ENCODE measurements around the gene TAPBP.
A peak's percentile ranks its signal among the peaks of the same experiment; 100 is the strongest.

Gene TAPBP

DNA sequence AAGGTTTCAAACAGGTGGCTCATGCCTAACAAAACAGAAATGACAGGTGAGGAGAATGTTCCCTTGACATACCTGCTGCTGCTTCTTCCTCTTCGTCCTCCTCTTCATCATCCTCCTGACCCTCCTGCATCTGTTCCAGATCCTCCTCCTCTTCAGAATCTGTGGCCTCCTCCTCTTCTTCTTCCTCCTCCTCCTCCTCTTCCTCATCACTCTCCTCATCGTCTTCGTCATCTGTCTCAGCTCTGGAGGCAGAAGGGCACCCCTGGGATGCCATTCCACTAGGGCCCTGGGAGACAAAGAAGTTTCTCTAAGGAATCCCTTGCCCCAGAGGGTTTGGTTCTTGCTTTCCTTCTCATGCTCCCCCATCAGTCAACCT, 6.0 kb upstream of the TAPBP start:
- no peak for DNase-seq (ENCODE audit: low spot score)

- no peak for DNase-seq (ENCODE audit: low spot score)
Observed at GRCh38 chr6:33318426-33319073, 4.7 kb upstream of the TAPBP start.

DNA sequence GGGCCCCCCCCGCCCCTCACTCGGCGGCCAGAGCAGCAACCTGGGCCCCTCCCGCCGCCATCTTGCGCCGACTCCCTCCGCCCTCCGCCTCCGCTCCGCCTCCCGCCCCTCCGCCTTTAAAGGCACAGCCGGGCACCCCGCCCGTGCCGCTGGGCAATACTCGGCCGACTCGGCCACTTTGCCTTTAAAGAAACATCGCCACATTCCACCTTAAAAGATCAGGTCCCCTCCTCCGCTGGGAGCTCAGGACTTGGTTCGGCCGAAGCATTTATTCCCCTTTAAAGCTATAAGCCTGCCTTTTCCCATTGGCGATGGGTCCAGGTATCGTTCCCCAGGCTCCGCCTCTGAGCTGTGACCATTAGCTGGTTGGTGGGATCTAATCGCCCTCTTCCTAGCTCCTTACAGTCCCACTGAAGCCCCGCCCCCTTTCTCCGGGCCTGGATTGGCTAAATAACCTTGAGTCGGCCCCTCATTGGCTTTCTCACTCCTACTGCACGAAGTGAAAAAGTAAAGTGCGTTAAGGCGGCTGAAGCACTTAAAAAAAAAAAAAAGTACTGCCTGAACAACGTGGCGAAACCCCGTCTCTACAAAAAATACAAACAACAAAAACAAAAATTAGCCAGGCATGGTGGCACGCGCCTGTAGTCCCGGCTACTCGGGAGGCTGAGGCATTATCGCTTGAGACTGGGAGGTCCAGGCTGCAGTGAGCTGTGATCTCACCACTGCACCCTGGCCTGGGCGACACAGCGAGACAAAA, 4.0 kb upstream of the TAPBP start, which contains the start of gene ZBTB22:
ZBTB22 (minus strand) TSS at position 76 of the 757 bp plus-strand sequence. CDS start 828 bp downstream, outside the sequence.
- peak; percentile 99 for DNase-seq (ENCODE audit: low spot score)

GRCh38 chr6:33317419-33317668, 3.5 kb upstream of the TAPBP start:
- no peak for DNase-seq (ENCODE audit: low spot score)

DNA sequence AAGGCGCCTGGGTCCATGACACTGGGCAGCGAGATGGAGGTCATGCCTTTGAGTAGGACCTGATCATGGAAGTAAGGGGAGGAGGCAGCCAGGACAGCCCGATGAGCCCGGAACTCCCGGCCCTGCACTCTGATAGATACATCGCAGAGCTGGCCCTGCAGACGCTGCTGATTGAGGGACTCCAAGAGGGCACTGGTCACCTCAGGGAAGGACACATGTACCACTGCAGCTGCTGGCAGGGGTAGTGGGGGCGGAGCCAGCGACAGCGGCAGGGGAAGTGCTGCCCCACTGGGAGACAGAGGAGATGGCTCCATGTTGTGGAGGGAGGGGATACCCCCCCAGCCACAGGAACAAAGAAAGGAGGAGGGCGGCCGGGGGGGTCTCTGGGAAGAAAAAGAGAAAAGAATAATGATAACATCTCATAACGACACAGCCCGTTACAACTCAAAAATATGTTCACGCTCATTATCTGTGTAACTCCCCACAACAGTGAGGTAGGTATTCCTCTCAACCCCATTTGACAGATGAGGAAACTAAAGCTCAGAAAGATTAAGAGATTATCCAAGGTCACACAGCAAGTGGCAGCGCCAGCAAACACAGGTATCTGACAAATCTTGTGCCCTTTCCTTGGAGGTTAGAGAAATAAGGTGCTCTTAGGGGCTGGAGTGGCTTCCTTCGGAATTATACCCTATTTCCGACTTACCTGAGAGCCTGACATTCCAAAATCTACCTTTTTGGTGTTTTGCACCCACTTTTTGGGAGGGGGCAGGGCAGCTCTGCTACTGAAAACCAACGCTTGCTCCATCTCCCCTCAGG, 2.9 kb upstream of the TAPBP start:
- peak; percentile 25 for DNase-seq (ENCODE audit: low spot score)

DNA sequence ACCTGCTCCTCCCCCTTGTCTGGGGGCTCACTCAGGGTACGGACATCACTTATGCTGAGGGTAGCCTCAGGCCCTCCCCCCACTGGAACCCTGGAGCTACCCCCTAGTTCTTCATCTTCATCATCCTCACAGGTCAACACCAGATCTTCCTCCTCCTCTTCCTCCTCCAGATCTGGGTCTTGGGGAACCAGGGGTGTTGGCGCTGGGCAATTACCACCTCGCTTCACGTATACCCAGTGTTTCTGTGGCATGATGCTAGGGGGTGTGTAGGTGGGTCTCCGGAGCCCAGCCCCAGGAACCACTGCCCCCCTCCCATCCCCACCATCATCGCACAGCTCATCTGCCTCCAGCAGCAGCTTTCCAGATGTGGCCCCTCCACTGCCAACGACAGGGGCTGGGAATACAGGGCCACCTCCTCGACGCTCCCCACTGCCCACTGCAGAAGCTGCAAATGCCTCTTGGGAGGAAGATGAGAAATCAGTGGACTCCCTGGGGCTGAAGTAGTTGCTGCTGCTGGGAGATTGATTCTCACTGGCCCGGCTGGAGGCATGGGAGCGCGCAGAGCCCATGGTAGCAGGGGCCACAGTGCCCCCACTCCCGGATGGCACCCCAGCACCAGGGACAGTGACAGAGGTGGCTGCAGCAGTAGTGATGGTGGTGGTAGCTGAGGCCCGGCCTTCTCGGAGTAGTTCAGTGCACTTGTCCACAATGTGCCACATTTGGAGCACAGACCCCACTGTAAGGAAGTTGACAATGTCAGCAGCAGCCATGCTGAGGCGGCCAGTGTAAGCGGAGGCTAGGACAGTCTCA, 2.1 kb upstream of the TAPBP start:
- DNase-seq (ENCODE audit: low spot score): no peak

GRCh38 chr6:33314943-33315792, 1.3 kb upstream of the TAPBP start:
- no peak for DNase-seq (ENCODE audit: low spot score)

DNA sequence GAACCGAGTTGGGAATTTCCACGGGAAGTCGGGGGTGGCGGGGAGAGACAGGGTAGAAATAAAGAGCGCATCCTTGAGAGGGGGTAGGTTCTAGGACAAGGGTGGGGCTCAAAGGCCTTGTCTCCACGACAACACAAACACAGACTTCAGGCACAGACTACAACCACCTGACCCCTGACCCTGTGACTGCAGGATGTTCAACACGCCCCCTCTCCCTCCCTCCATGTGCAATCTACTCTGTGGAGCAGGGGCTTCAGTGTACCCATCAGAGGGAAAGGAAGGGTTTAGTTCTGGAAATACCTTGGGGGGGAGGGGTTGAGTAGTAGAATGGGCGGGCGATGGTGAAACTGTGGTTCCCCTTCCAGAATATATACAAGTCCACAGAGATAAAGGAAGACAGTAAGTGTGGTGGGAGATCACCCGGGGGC, 651 bp upstream of the TAPBP start:
- DNase-seq (ENCODE audit: low spot score): peak; percentile 62

DNA sequence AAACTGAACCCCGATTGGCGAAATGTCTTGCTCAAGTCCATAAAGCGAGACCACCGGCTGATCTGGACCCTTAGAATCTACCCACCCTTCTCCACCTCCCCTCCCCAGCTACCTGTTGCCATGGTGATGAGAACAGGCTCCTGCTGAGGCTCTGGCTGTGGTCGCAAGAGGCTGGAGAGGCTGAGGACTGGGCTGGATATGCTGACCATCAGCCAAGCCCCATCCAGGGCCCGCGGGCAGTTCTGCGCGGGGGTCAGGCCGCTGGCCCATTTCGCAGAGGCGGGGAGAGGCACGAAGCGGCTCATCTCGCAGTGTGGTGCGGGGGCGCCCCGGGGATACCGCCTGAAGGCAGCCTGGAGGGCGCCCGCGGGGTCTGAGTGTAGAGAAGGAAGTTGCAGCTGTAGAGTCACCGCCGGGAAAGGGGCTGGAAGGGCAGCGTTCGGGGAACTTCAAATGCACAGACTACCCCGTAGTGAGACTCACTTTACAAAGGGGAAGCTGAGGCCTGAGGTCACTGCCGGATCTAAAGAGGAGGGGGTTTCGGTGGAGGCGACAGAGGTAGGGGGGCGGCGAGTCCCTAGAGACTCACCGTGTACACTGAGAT, 671 bp downstream of the TAPBP start:
- no peak for DNase-seq (ENCODE audit: low spot score)

DNA sequence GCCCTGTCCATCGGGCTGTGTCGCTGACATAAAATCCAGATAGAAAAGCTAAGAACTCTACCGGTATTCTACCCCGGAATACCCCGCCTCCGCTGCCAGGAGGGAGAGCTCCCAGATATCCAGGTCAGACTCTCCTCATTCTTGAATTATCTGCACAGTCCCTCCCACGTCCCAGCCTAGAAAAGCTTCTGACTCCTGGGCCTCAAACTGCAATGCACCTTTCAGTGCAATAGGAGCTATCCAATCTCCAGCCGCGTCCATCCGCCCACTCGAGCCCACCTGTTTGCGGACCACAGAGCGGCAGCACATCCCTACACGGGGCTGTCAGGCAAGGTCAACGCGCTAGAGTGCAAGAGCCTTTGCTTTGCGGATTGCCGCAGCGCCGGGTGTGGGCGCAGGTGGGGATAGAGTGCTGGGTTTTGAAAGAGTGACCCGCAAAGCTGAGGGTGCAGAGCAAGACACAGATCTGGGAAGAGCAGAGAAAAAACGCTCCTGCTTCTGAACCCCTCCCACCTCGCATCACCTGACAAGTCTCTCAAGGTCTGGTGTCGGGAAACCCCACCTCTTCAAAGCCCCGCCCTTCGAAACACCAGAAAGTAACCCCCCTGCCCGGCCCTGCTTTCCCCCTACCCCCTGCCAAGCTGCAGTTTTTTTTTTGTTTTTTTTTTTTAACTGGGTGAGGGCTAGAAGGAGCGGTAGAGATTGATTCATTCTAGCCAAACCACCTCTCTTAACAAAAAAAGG, 1.3 kb downstream of the TAPBP start:
- peak; percentile 58 for DNase-seq (ENCODE audit: low spot score)

- DNase-seq (ENCODE audit: low spot score): no peak
Observed at GRCh38 chr6:33306356-33306755, 7.5 kb downstream of the TAPBP start.

DNA sequence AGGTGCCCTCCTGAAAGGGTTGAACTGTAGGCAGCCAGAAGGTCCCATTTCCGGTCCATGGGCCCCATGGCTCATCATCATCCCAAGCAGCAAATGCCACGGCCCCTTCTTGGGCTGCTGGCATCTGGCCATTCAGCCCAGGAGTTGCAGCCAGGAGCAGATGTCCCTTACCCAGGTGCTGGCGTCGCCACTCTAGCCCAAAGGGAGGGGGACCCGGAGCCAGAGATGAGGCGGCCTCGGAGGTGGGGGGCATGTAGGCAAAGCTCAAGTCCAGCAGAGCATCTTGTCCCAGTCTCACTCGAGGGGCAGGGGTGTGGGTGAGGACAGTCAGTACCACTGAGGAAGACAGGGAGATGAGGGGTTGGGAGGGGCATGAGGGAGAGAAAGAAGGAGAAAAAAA, 8.8 kb downstream of the TAPBP start:
- no peak for DNase-seq (ENCODE audit: low spot score)

DNA sequence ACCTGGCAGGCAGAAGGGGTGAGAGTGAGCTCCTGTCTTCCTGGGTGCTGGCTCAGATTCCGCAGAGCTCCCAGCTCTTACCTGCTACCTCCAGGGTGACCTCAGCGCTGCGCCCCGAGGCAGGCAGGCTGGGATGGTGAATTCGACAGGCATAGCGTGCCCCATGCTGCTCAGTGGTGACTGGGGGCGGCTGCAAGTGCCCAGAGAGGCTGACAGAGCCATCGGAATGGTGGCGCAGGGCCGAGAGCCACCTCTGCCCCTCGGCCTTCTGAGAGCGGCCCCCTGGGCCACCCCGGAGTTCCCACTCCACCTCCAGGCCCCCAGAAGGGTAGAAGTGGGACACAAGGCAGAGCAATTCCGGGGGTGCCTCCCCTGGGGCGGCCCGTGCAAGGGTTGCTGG, 9.7 kb downstream of the TAPBP start:
- no peak for DNase-seq (ENCODE audit: low spot score)

DNA sequence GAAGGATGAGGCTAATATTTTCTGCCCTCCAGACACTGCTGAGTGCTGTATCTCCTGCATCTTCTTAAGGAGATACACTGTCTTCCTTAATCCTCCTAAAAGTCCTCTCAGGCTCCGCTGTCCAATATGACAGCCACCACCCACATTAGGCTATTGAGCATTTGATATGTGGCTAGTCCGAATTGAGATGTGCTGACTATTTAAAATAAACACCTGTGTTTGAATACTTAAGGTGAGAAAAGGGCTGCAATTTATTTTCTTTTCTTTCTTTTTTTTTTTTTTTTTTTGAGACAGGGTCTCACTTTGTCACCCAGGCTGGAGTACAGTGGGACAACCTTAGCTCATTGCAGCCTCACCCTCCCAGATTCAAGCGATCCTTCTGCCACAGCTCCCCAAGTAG, 12.0 kb downstream of the TAPBP start:
- no peak for DNase-seq (ENCODE audit: low spot score)

DNA sequence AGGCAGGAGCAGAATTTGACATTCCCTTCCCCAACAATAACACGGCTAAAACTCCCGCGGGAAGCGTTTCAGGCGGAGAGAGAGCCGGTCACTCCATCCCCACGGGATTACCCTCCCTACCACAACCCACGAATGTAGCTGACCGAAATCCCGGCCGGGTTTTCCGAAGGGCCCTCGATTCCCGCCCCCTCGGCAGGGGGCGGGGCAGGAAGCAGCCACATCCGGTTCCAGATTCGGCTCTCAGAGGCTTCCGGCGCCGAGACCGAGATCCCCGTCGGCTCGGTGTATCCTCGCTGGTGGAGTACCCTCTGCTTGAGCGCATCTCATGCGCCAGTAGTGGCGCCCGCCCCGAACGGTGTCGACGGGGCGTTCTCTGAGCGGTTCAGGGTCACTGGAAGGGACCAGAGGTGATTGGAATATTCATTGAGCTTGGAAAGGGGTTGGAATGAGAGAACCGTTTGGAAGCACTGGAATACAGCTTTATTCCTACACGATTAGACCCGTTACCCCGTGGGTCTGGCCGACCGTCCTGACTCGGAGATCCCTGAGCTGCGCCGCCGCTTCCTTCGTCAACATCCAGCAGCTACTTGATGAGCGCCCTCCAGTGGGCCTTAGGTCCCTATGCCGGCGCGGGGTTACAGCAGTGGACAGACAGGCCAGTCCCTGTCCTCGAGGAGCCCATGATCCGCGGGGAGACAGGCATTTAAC, 14.5 kb downstream of the TAPBP start:
- DNase-seq (ENCODE audit: low spot score): peak; percentile 89

DNA sequence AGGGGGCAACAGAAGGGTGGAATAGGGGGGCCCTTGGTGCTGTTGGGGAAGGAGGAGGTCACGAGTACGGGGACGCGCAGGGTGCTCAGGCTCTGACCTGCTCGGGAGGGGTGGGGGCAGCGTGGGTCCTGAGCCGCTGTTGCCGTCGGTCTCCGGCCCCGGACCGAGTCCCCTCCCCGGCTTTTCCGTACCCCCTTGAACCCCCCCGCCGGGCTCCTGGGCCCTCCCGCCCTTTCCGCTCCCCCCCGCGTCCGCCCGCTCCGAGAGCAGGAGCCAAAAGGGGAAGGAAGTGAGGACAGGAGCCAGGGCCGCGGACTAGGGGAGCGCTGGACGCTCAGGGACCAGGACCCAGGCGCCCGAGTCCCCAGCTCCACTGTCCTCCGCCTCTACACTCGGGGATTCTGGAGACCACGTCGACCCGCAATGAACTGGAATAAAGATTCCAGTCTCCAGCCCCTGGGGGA, 15.1 kb downstream of the TAPBP start, which contains the start of gene RGL2:
RGL2 (minus strand) TSS at position 170 of the 464 bp plus-strand sequence. CDS start 332 bp downstream, outside the sequence.
- peak; percentile 80 for DNase-seq (ENCODE audit: low spot score)

DNA sequence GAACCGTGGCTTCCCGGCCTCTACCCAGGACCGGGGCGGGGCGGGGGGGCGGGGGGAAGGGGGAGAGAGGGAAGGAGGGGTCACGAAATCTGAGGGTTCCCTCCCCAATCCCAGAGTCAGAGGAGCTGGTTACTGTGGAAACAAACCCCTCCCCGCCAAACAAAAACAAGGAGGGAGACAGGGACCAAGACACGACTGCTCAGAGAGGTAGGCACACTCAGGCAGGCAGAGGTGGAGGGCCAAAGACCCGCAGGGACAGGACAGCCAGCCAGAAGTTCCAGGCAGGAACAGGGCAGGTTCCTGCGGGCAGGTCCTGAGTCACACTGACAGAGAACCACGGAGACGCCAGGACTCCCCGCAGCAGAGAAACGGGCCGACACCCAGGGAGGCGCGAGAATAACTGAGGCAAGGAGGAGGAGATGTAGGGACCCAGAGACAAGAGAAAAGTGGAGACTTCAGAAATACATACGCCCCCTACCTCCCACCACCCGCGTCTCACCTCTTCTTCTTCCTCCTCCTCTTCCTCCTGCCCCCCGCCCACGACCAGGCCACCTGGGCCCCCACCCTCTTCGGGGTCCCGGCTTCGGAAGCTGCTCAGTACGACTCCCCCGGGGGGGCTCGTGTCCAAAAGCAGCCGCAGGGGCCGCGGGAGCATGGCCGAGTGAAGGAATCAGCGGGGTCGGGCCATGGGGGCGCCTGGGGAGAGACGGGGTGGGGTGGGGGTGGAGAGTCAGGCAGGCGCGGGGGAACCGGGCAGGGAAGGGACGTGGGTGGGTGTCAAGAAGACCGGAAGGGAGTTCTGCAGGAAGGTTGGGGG, 15.7 kb downstream of the TAPBP start:
- no peak for DNase-seq (ENCODE audit: low spot score)

GRCh38 chr6:33297406-33297955, 16.4 kb downstream of the TAPBP start:
- no peak for DNase-seq (ENCODE audit: low spot score)
